Natural killer cell (primary cell): ENCODE results near the gene NID2. TPM values are rescaled to one million over a fixed set of nuclear protein-coding genes. Genes with fewer than 3 reads are reported as not detected.

ENCODE experiments used
- ATAC-seq, 3 donors: fragments of 150-1000 bp in 2 of 3; fragments of 200-7000 bp in 1 of 3; cut with Tn5 transposase; 1 replicate in 1 of 3; 2 replicates in 2 of 3; pipeline ENCODE4 v1.10.0; 2021; ENCODE audit warnings: mild to moderate bottlenecking in 2 of 3, moderate library complexity in 2 of 3
- DNase-seq, 2 donors: peaks; one replicate each; pipeline versions ENCODE4 v3.0.0 to v3.0.0-alpha.2; 2013 to 2021; ENCODE audit warnings: mixed read lengths in 1 of 2
- H3K27ac ChIP-seq: one replicate; pipeline ENCODE4 v1.5.1; 2013; ENCODE audit warnings: mild to moderate bottlenecking, low read length
- H3K27me3 ChIP-seq: one replicate; pipeline ENCODE4 v1.6.1; 2013; ENCODE audit warnings: low read length; ENCODE audit not compliant: control insufficient read depth, insufficient read depth
- H3K36me3 ChIP-seq: one replicate; pipeline ENCODE4 v1.6.1; 2013; ENCODE audit warnings: low read length; ENCODE audit not compliant: control insufficient read depth, insufficient read depth
- H3K4me1 ChIP-seq: one replicate; pipeline ENCODE4 v1.6.1; 2013; ENCODE audit warnings: low read length; ENCODE audit not compliant: control insufficient read depth, insufficient read depth
- H3K4me3 ChIP-seq: one replicate; pipeline ENCODE4 v1.5.1; 2013; ENCODE audit warnings: low read length
- H3K9me3 ChIP-seq: one replicate; pipeline ENCODE4 v1.6.1; 2013; ENCODE audit warnings: low read length; ENCODE audit not compliant: control insufficient read depth, insufficient read depth
- H3K27ac Mint-ChIP-seq, 2 donors: one replicate each; pipeline ENCODE4 v1.8.0; 2022; ENCODE audit warnings: mild to moderate bottlenecking in 2 of 2, mixed read lengths in 2 of 2, moderate library complexity in 1 of 2
- H3K27me3 Mint-ChIP-seq, 2 donors: one replicate each; pipeline ENCODE4 v1.8.0; 2022; ENCODE audit warnings: low read depth in 2 of 2, mixed read lengths in 2 of 2
- H3K36me3 Mint-ChIP-seq: one replicate; pipeline ENCODE4 v1.8.0; 2022; ENCODE audit warnings: mixed read lengths
- H3K4me1 Mint-ChIP-seq, 2 donors: one replicate each; pipeline ENCODE4 v1.8.0; 2022; ENCODE audit warnings: mixed read lengths in 2 of 2
- H3K4me3 Mint-ChIP-seq: one replicate; pipeline ENCODE4 v1.8.0; 2022; ENCODE audit warnings: mild to moderate bottlenecking, moderate library complexity, mixed read lengths
- H3K9me3 Mint-ChIP-seq, 2 donors: one replicate each; pipeline ENCODE4 v1.8.0; 2022; ENCODE audit warnings: mixed read lengths in 2 of 2
- CTCF ChIP-seq: fragments of 200-600 bp; IDR thresholded peaks from one replicate; pipeline ENCODE4 v1.8.0; 2022; ENCODE audit warnings: antibody characterized with exemption
- WGBS: methylation state at CpG from one replicate; pipeline ENCODE4 v1.1.7; 2013; ENCODE audit warnings: missing lambda C conversion rate; ENCODE audit not compliant: insufficient coverage; 5-methylcytosine and 5-hydroxymethylcytosine counted together
- intact Hi-C: fragments of 100-400 bp; cut with micrococcal nuclease; formaldehyde crosslinking; loops from one replicate; pipeline ENCODE4 v1.14.2; 2022
- total RNA-seq, 4 donors: library from RNA; stranded (reverse); fragments of 120-200 nt in 1 of 4; gene quantifications; one replicate each; pipeline versions ENCODE4 v1.2.3 to v1.2.4, GENCODE V29; 2013 to 2022

NID2 gene
- total RNA-seq, 3 donors from 2014 or later (not counting 1 experiment from before 2014, with no cell fraction given): 0.36 to 0.80 (median 0.40) TPM

GRCh38 chr14:52048641-52049204 is 20.1 kb downstream of the NID2 start:
- H3K9me3 Mint-ChIP-seq: no peaks in the 10 kb centered on the region
- 69% methylated on average over 3 of the region's 3 CpGs for WGBS
- Histone ChIP-seq H3K36me3 (no peaks in the 10 kb centered on the region), H3K27me3 (no peaks in the 10 kb centered on the region), H3K4me3 (no peak overlapping the region), H3K27ac (no peak overlapping the region), H3K9me3 (no peaks in the 10 kb centered on the region), H3K4me1 (no peaks in the 10 kb centered on the region)
- H3K4me3 Mint-ChIP-seq: no peak overlapping the region
- intact Hi-C loops: no loop called here
- DNase-seq (no peak), ATAC-seq (no peak)
- peaks cover 3 to 10% of the 10 kb centered on the region in 2 donors for H3K4me1 Mint-ChIP-seq
- no peak overlapping the region for H3K27ac Mint-ChIP-seq
- no peaks in the 10 kb centered on the region for H3K36me3 Mint-ChIP-seq
- peaks cover 8 to 22% of the 10 kb centered on the region in 2 donors for H3K27me3 Mint-ChIP-seq
- TF ChIP-seq CTCF: no peak

DNA sequence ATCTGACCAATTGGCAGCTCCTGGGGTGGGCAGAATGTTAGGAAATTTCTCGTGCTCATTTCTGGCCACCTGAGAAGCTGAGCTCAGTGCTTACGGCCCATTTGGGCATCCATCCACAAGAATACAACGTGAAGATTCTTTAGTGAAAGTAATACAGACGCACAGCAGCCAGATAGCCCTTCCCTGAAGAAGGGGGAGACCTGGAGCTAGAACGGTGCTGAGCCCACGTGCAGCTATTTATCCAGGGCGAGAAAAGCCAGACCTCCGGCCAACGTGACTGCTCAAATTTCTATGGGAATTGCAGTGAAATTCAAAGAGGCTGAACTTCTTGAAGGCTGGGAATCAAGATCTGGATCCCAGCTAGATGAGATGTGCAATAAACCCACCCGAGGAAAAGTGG is 20.7 kb downstream of the NID2 start:
- Mint-ChIP-seq H3K27me3 (peaks cover 9 to 20% of the 10 kb centered on the region in 2 donors), H3K9me3 (no peaks in the 10 kb centered on the region), H3K27ac (no peak overlapping the region), H3K4me1 (peaks cover 5 to 16% of the 10 kb centered on the region in 2 donors), H3K4me3 (no peak overlapping the region), H3K36me3 (no peaks in the 10 kb centered on the region)
- TF ChIP-seq CTCF: no peak
- WGBS: 91% methylated on average over 10 of the region's 10 CpGs
- Histone ChIP-seq H3K4me3 (no peak overlapping the region), H3K4me1 (no peaks in the 10 kb centered on the region), H3K27me3 (no peaks in the 10 kb centered on the region), H3K9me3 (no peaks in the 10 kb centered on the region), H3K27ac (no peak overlapping the region), H3K36me3 (no peaks in the 10 kb centered on the region)
- no peak for DNase-seq
- intact Hi-C loops: no loop called here
- ATAC-seq: no peak

- Mint-ChIP-seq H3K36me3 (no peaks in the 10 kb centered on the region), H3K4me1 (peaks cover 5 to 17% of the 10 kb centered on the region in 2 donors), H3K27me3 (peaks cover 3 to 9% of the 10 kb centered on the region in 2 donors), H3K27ac (no peak overlapping the region), H3K9me3 (no peaks in the 10 kb centered on the region), H3K4me3 (no peak overlapping the region)
- Histone ChIP-seq H3K4me3 (no peak overlapping the region), H3K27me3 (no peaks in the 10 kb centered on the region), H3K27ac (no peak overlapping the region), H3K36me3 (no peaks in the 10 kb centered on the region), H3K9me3 (no peaks in the 10 kb centered on the region), H3K4me1 (no peaks in the 10 kb centered on the region)
- no peak for ATAC-seq
- DNase-seq: no peak
- WGBS: 63% methylated on average over 2 of the region's 2 CpGs
- intact Hi-C loops: no loop called here
- no peak for TF ChIP-seq CTCF
Observed at GRCh38 chr14:52046376-52046917, 22.4 kb downstream of the NID2 start.
